PC-9 (cell line): ENCODE data around the gene OR51E2.

Experiments
- CTCF ChIP-seq: fragments of 200-600 bp; sonication (generic); conservative IDR thresholded peaks from 2 replicates; pipeline ENCODE4 v1.6.1; 2017; ENCODE audit warnings: mixed run types, antibody characterized with exemption, mild to moderate bottlenecking, moderate library complexity
- EZH2 ChIP-seq: fragments of 200-600 bp; sonication (generic); IDR thresholded peaks from 2 replicates; pipeline ENCODE4 v1.8.0; 2017; ENCODE audit warnings: antibody characterized with exemption, low read depth

- TF ChIP-seq CTCF (no peak), EZH2 (no peak)
Measured at GRCh38 chr11:4713241-4713640, 15.6 kb upstream of the OR51E2 start.
